Epidermal melanocyte (primary cell): ENCODE data around the gene DHDH.
"Not testable (repeated sequence)": the region's sequence is repeated elsewhere in the genome, so short reads cannot be mapped to it uniquely, and the experiment has no call there.

Experiments
- DNase-seq: peaks from one replicate; pipeline ENCODE4 v3.0.0; 2011; ENCODE audit warnings: low spot score; ENCODE audit not compliant: insufficient read length

Gene DHDH

GRCh38 chr19:48933382-48933932, at the start of gene DHDH:
DHDH (plus strand) TSS chr19:48933699; CDS start chr19:48933722, 23 bp downstream.
- no peak for DNase-seq

GRCh38 chr19:48883726-48884125, 49.8 kb upstream of the DHDH start:
- DNase-seq, result no peak

- no peak for DNase-seq
These were observed 45.5 kb upstream of the DHDH start for GRCh38 chr19:48887861-48888612.

- DNase-seq, result not testable (repeated sequence)
These were observed 44.0 kb upstream of the DHDH start for GRCh38 chr19:48889496-48889895.

GRCh38 chr19:48890551-48890950, 42.9 kb upstream of the DHDH start:
- no peak for DNase-seq

GRCh38 chr19:48895226-48895625, 38.3 kb upstream of the DHDH start:
- DNase-seq, result no peak

GRCh38 chr19:48896191-48896720, 37.2 kb upstream of the DHDH start:
- DNase-seq, result no peak

- no peak for DNase-seq
These were observed 36.3 kb upstream of the DHDH start for GRCh38 chr19:48897181-48897580.

- not testable (repeated sequence) for DNase-seq
These were observed 34.1 kb upstream of the DHDH start for GRCh38 chr19:48899386-48899749.

- peak; percentile 100 for DNase-seq
These were observed 33.6 kb upstream of the DHDH start, which contains the start of gene NUCB1 for GRCh38 chr19:48899781-48900476. NUCB1 (plus strand) TSS chr19:48900312; CDS start chr19:48900797, 485 bp downstream.

GRCh38 chr19:48900477-48901406, 32.8 kb upstream of the DHDH start:
- peak; percentile 68 for DNase-seq

- DNase-seq, result not testable (repeated sequence)
These were observed 31.2 kb upstream of the DHDH start for GRCh38 chr19:48902291-48902690.

GRCh38 chr19:48903788-48904187, 29.7 kb upstream of the DHDH start:
- DNase-seq, result not testable (repeated sequence)

- no peak for DNase-seq
These were observed 27.8 kb upstream of the DHDH start for GRCh38 chr19:48905664-48906063.

- DNase-seq, result no peak
These were observed 27.2 kb upstream of the DHDH start for GRCh38 chr19:48906324-48906723.

- DNase-seq, result no peak
These were observed 25.8 kb upstream of the DHDH start for GRCh38 chr19:48907671-48908070.

GRCh38 chr19:48909424-48910077, 23.9 kb upstream of the DHDH start:
- DNase-seq, result not testable (repeated sequence)

- DNase-seq, result no peak
These were observed 22.7 kb upstream of the DHDH start for GRCh38 chr19:48910803-48911202.

GRCh38 chr19:48913114-48913889, 20.2 kb upstream of the DHDH start:
- no peak for DNase-seq

GRCh38 chr19:48914181-48914580, 19.3 kb upstream of the DHDH start:
- DNase-seq, result no peak
